Left ventricle myocardium superior (tissue), 1 donor: ENCODE measurements around the gene GALNT9. TPM values are rescaled to one million over a fixed set of nuclear protein-coding genes. Genes with fewer than 3 reads are reported as not detected.
A peak's percentile ranks its signal among the peaks of the same experiment; 100 is the strongest.
"Not testable (repeated sequence)": the region's sequence is repeated elsewhere in the genome, so short reads cannot be mapped to it uniquely, and the experiment has no call there.

Source experiments
- ATAC-seq: fragments of 200-7000 bp; cut with Tn5 transposase; one replicate; pipeline ENCODE4 v1.9.1; 2020; ENCODE audit warnings: mild to moderate bottlenecking, moderate library complexity
- DNase-seq: peaks from one replicate; pipeline ENCODE4 v3.0.0-alpha.2; 2020
- intact Hi-C: fragments of 100-400 bp; cut with micrococcal nuclease; formaldehyde crosslinking; loops from one replicate; pipeline ENCODE4 v1.11.0; 2022
- total RNA-seq: library from RNA; stranded (reverse); fragmentation: NEBNext Ultra II Directional; extraction: Animal tissue kit (Norgen Biotek cat#: 25700); gene quantifications from one replicate; pipeline ENCODE4 v1.2.1, GENCODE V29; 2021
- donor health status: DM: no; HTN: yes; CAD: no; lungs with severe emphysema.

The GALNT9 gene
- total RNA-seq, 1 donor from 2014 or later, result 1.6 TPM

- ATAC-seq (no peak), DNase-seq (peak; percentile 17)
- intact Hi-C loops, result no loop called here
These were observed 66.9 kb downstream of the GALNT9 start for GRCh38 chr12:132262256-132263060.

DNA sequence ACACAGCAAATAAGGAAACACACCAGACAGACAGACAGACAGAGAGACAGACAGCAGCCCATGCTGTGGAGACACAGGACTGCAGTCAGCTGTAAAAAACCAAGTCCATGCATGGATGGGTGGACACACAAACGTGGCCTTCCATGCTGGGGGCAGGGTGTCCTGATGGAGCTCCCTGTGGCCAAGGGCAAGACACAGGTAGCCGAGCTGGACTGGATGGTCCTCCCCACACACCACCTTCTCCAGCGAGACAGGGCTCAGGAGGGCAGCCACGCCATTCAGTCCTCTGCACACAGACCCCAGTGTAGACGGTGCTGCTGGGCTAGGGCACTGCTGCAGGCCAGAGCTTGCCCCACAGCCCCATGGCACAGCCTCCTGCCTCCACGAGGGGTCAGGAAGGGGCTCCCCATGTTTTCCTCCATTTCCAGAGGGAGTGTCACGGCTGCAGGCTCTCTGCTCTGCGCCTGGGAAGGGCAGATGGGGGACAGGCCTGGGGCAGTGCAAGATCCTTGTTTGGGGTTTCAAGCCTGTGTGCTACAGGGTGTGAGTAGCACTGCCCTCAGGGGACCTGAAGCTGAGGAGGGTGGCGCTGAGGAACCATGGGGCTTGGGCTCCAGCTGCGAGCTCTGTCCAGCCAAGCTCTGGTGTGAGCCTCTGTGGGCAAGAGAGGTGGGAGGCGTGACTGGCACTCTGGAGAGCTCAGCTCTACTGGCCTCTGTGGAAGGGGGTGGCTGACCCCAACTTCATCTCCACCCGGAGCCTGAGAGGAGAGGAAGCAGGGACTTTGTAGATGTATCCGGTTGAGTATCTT lies 67.9 kb downstream of the GALNT9 start:
- no peak for ATAC-seq
- intact Hi-C loops, result no loop called here
- peak; percentile 6 for DNase-seq

DNA sequence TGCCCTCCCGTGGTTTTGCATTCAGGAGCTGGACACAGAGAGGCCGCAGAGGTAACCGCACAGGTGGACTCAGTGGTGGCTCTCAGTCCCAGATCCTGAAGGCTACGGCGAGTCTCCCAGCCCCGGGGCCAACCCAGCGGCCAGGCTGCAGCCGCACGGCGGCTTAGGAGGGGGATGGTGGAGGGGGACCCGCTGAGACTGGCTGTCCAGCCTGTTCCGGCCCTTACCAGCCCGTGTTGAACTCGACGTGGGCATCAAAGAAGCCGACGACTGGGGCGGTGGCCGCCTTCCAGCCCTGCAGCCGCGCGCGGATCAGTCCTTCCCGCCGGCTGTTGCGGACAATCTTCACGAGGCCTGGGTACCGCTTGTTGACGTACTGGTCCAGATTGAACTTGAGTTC lies 68.7 kb downstream of the GALNT9 start:
- intact Hi-C loops, result no loop called here
- ATAC-seq (no peak), DNase-seq (peak; percentile 20)

- ATAC-seq (no peak), DNase-seq (peak; percentile 1)
- intact Hi-C loops, result no loop called here
These were observed 69.3 kb downstream of the GALNT9 start for GRCh38 chr12:132259872-132260695.

DNA sequence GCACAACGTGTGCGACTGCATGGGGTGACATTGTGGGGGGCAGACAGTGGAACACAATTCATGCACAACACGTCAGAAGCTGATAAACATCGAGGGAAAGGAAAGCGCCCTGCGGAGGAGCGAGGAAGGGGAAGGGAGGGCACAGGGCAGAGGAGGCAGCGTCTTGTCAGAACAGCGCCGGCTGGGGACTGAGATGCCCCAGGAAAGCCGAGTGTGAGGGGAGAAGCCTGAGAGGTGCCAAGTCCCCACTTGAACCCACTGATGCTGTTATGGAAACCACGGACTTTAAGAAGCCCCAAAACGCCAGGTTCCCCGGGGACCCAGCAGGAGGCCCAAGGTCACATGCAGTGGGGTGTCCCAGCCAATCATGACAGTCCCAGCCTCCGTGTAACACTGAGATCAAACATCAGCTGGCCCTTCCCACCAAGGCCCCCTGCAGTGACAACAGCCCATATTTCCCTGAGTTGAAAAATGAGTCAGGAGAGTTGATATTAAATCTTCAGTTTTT lies 70.0 kb downstream of the GALNT9 start:
- DNase-seq (peak; percentile 24), ATAC-seq (no peak)
- intact Hi-C loops, result no loop called here

DNA sequence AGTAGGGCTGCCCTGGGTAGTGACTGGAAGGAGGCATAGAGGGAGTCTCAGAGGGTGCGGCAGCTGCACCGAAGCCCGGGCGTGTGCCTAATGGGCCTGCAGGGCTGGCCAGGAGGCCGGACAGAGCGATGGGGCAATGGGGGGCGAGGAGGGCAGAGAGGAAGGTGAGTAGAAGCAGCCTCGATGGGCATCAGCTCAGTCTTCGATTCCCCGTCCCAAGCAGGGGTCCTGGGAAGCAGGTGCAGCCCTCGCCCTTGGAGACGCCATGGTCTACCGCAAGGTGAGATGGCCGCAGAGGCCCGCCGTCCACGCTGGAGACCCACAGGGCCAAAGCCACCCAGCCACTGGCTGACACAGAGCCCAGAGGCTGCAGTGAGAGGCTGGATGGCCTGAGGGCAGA lies 70.8 kb downstream of the GALNT9 start:
- DNase-seq (peak; percentile 20), ATAC-seq (no peak)
- intact Hi-C loops, result no loop called here

DNA sequence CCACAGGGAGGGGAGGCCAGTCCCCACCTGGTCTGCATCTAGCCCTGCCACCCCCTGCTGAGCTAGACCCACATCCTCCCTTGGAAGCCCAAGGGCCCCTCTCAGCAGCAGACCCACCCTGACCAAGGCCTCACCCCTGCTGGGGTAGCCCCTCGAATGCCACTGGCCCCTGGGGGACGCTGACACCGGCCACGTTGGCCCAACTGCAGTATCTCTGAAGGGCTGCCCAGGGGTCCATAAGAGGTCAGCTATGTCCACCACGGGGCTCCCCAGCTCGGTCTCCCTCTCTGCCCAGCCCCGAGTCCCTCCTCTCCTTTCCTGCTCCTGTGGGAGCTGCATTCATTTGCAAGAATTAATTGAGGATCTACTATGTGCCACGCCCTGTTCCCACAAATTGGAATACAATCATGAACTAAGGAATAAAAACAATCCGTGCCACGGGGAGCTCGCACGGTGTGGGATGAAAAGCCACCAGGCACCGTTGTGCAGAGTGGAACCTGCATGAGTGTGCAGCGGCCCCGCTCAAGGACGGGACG lies 71.4 kb downstream of the GALNT9 start:
- intact Hi-C loops, result no loop called here
- ATAC-seq, result no peak
- DNase-seq, result no peak

- DNase-seq (peak; percentile 25), ATAC-seq (no peak)
- intact Hi-C loops, result no loop called here
These were observed 72.0 kb downstream of the GALNT9 start for GRCh38 chr12:132257206-132257954.

- peak; percentile 10 for DNase-seq
- intact Hi-C loops, result no loop called here
- no peak for ATAC-seq
These were observed 72.7 kb downstream of the GALNT9 start for GRCh38 chr12:132256646-132257045.

GRCh38 chr12:132255642-132256041 lies 73.7 kb downstream of the GALNT9 start:
- DNase-seq, result peak; percentile 6

GRCh38 chr12:132253698-132254480 lies 75.5 kb downstream of the GALNT9 start:
- intact Hi-C loops, result no loop called here
- no peak for ATAC-seq
- peak; percentile 7 for DNase-seq

More at GRCh38 chr12:132255642-132256041, 73.7 kb downstream of the GALNT9 start:
- intact Hi-C loops, result no loop called here
- no peak for ATAC-seq

DNA sequence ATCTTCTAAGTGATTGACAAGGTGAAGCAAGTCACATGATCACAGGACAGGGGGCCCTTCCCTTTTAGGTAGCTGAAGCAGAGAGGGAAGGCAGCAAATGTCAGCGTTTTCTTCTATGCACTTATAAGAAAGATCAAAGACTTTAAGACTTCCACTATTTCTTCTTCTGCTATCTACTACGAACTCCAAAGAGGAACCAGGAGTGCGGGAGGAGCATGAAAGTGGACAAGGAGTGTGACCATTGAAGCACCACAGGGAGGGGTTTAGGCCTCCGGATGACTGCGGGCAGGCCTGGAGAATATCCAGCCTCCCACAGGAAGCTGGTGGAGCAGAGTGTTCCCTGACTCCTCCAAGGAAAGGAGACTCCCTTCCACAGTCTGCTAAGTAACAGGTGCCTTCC lies 76.4 kb downstream of the GALNT9 start:
- DNase-seq, intact Hi-C loops, ATAC-seq: not testable (repeated sequence)

DNA sequence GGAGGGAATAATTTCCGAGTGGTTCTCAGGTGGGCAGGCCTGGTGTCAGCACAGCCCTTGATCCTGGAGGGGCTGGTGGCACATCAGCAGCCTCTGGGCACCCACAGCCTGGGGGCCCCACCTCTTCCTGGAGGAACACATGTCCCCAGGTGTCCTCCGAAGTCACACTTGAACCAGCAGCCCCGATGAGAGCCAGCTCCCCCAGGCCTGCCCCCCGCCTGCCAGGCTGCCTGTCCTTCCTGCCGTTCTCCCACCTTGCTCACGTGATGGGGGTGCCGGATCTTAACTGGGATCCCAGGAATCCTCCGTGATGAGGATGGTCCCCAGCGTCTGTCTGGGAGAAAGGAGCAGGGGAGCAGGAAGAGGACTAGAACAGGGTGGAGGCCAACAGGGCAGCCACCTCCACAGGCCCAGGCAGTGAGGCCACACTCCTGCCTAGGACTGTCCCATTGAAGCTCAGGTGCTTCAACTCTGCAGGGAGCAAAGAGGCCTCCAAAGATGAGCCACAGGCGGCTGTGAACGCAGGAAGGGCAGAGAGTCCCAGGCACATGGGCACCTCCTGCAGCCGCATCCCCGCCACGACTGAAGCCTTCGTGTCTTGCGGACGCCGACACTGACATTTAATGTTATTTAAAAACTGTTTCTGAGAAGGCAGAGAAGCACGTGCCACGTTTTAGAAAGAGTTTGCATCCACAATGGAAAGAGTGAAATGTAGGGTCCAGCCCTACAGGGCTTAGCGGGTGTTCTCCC lies 77.5 kb downstream of the GALNT9 start:
- ATAC-seq (no peak), DNase-seq (peak; percentile 12)
- intact Hi-C loops, result no loop called here

DNA sequence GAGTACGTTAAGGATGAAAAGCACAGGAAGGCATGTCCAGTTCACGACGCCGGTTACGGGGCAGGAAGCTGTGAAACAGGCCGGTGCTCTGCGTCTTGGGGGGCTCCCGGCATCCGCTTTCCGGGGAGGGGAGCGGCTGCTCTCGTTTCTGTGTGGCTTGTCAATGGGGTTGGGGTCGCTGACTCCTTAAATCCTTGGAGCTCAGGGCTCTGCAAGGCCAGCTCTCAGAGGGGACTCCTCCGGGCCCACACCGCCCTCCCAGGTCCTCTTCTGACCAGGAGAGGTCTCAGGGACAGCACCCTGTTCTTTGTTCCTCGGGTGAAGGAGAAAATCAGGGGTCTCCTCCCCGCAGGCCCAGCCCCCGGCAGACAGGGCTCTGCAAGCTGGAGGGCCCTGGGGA lies 78.1 kb downstream of the GALNT9 start:
- ATAC-seq (no peak), DNase-seq (peak; percentile 6)
- intact Hi-C loops, result no loop called here

GRCh38 chr12:132250707-132251106 lies 78.7 kb downstream of the GALNT9 start:
- ATAC-seq, result no peak
- intact Hi-C loops, result no loop called here
- peak; percentile 28 for DNase-seq

DNA sequence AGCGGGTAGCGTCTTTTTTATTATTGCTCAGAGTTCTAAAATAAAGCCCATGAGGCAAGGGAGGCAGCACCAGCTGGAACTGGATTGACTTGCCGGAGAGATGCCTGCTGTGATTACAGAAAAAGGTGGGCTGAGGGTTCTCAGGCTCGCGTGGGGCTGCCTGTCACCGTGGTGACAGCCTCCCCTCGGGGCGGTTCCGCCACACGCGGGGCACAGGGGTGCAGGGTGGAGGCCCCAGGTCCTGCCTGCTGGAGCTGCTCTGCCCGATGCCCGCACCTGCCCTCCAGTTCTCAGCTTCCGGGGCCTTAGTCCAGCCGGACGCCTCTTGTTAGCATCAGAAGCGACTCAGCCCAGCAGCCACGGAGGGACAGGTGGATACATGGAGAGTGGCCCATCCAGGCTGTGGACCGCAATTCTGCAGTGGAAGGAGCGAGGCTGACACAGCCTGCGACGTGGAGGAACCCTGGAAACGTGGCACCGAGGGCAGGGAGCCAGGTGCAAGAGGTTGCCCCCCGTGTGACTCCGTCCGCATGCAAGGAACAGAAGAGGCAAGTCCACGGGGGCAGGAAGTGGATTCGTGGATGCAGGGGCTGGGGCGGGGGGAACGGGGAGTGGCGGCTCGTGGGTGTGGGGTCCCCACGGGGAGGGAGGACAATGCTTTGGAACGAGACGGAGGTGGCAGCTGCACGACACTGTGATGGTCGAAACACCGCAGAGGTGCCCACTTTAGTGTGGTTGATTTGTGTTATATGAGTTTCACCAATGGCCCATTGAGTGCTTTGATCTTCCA lies 79.5 kb downstream of the GALNT9 start:
- no peak for ATAC-seq
- no peak for DNase-seq
- intact Hi-C loops, result no loop called here
